GM12873 (cell line): ENCODE measurements around the gene CCT5.

Source experiments
- TF ChIP-seq, protein P1 (sequence below): IDR thresholded peaks from 2 replicates; pipeline ENCODE4 v1.5.1; 2012; ENCODE audit warnings: low read depth, mild to moderate bottlenecking, moderate library complexity, low read length, control low read depth; ENCODE audit not compliant: insufficient read depth; ENCODE audit errors: missing control alignments

CCT5 gene

DNA sequence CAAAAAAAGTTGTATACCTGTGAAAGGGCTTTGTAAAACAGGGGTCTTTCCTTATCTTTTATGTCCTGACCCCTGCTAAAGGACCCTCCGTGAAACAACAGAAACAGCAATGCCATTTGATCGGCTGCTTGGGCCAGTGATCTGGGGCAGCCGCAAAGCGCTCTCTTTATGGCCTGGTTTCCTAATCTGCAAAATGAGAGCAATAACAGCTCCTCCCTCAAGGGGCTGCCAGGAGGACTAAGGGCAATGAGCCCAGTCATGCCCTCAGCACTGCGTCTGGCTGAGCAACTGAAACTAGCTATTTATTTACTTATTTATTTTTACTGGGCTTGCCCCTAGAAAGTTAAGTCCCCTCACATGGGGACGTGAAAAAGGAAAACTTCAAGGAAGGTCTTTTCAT is 39.3 kb downstream of the CCT5 start:
- TF ChIP-seq, protein P1, sequence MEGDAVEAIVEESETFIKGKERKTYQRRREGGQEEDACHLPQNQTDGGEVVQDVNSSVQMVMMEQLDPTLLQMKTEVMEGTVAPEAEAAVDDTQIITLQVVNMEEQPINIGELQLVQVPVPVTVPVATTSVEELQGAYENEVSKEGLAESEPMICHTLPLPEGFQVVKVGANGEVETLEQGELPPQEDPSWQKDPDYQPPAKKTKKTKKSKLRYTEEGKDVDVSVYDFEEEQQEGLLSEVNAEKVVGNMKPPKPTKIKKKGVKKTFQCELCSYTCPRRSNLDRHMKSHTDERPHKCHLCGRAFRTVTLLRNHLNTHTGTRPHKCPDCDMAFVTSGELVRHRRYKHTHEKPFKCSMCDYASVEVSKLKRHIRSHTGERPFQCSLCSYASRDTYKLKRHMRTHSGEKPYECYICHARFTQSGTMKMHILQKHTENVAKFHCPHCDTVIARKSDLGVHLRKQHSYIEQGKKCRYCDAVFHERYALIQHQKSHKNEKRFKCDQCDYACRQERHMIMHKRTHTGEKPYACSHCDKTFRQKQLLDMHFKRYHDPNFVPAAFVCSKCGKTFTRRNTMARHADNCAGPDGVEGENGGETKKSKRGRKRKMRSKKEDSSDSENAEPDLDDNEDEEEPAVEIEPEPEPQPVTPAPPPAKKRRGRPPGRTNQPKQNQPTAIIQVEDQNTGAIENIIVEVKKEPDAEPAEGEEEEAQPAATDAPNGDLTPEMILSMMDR: no peak

DNA sequence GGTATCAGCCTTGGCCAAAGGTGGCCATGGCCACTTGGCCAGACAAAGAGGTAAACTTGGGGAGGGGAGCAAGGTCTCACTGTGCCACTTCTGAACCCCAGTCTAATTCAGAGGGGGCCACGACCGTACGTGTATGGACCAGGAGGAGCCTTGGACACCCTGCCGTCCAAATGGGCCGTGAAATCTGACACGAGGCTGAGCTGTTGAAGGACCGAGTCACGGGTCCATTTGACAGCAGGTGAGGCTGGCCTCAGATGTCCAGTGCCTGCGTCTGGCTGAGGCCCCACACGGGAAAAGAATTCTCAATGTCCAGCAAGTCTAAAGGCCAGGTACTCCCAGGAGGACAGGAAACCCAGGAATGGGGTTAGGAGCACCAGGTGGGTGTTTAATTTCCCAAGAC is 39.9 kb downstream of the CCT5 start:
- TF ChIP-seq, protein P1: no peak

DNA sequence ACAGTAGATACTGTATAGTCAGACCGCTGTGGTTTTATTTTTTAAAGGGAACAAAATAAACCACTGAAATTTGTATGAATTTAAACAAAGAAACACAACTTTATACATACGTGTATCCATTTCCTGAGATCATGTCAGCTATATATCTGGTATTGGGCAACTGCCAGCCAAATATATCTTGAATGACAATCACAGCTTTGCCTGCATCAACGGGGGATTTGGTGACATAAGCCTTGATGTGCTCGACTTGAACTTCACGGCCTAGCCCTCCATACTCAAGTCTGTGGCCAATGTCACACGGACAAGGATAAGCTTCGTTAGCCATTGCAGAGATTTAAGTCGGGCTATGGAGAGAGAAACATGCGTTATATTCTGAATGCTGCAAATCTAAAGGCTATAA is 40.4 kb downstream of the CCT5 start:
- TF ChIP-seq, protein P1: no peak

DNA sequence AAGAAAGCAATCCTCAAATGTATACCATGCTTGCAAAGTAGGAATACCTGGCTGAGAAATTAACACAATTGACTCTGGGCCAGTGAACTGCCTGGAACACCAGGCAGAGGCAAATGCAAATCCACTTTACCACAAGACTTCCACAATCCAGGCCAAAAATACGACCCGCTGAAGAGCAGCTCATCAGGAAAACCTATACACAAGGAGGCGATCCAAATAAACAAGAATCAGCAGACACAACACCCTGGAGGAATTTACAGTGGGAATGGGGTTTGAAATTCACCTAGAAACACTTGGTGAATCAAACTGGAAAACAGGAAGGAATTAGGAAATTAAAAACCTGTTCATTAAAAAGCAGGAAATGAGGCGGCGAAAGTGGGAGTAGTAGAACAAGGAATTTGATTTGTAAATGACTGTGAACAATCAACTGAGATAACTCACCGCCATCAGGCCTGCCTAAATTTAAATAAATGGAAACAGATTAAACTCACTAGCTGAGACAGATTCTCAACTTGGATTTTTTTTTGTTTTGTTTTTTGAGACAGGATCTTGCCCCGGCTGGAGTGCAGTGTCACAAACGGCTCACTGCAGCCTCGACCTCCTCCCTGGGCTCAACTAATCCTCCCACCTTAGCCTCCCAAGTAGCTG is 41.7 kb downstream of the CCT5 start:
- TF ChIP-seq, protein P1: no peak

DNA sequence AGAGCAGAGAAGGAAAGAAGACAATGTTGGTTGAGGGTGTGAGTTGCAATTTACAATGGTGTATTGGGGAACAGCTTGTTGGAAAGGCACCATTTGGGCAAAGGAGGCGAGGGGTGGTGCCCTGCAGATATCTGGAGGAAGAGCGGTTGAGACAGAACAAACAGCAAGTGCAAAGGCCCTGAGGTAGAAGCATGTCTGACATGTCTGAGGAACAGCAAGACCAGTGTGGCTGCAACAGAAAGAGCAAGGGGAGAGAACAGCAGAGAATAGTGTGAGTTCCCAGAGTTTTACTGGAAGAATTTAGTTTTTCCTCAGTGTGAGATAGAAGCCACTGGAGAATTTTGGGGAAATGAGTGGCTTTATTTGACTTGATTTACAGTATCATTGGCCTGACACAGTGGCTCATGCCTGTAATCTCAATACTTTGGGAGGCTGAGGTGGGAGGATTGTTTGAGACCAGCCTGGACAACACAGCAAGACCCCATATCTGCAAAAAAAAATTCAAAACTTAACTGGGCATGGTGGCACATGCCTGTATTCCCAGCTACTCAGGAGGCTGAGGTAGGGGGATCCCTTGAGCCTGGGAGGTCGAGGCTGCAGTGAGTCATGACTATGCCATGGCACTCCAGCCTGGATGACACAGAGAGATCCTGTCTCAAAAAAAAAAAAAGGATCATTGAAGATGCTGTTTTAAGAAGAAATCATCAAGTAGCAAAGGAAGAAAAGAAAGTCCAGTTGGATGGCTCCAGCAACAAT is 44.0 kb downstream of the CCT5 start:
- TF ChIP-seq, protein P1: no peak

DNA sequence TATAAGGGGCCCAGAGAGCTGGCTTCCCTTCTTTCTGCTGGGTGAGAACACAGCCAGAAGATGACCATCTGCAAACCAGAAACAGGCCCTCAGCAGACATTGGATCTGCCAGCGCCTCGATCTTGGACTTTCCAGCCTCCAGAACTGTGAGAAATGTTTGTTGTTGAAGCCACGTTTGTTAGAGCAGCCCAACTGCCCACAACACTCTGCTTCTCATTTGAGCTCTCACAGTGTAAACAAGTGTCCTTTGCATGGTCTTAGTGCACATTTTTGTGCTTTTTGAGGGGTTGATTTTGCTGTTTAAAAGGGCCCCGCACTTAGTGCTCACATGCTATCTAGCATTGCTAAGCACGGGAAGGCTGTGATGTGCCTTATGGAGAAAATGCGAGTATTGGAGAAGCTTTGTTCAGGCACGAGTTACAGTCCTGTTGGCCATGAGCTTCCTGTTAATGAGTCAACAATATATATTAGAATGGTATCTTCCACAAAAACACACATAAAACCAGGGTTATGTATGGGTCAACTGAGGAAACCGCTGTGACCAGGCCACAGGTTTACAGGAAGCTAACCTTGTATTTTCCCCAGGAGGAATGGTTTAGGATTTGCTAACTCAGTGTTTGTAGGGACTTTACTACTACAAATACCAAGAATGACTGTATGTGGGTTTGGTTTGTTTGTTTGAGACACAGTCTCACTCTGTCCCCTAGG is 45.7 kb downstream of the CCT5 start:
- TF ChIP-seq, protein P1: no peak

DNA sequence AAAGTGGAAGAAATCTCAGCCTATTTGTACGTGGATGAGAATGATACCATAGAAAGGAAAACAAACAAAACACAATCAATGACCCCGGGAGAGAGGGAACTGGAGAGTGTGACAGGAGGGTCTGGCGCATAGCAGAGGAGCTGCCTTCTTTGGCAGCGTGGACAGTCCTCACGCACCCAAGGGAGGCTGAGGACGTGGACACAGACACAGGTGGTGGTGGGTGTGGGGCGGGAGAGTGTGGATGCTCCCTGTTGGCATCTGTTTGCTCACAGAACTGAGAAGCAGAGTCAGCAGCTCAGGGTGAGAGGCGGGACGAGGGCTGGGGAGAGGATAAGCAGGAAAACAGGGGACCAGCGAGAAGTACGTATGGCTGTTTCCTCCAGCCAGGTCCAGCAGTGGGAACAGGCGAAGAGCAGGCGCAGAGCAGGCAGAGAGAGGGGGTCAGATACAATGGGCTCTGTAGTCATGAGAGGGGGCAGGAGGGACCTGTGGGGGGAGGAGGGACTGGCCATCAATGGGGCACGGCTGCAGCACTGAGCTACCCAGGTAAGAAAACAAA is 47.6 kb downstream of the CCT5 start:
- TF ChIP-seq, protein P1: no peak
